OCI-LY1 (cell line): Measurements from ENCODE around the gene DPPA2.

Source experiments
- H2AFZ ChIP-seq: fragments of 200-600 bp; sonication (generic), shearing (Covaris generic); 2 replicates; pipeline ENCODE4 v1.6.0; 2014; ENCODE audit warnings: antibody characterized with exemption, mild to moderate bottlenecking, low read length
- H3F3A ChIP-seq: fragments of 200-600 bp; sonication (generic), shearing (Covaris generic); 2 replicates; pipeline ENCODE4 v1.6.0; 2014; ENCODE audit warnings: mild to moderate bottlenecking, antibody characterized with exemption, low read length, moderate library complexity; ENCODE audit not compliant: insufficient read depth
- H3K27ac ChIP-seq: fragments of 200-600 bp; sonication (generic); 2 replicates; pipeline ENCODE4 v1.5.1; 2014; ENCODE audit warnings: low read length, mixed run types, mild to moderate bottlenecking, low read depth; ENCODE audit not compliant: poor library complexity, severe bottlenecking
- H3K27me3 ChIP-seq: fragments of 200-600 bp; sonication (generic); 2 replicates; pipeline ENCODE4 v1.6.0; 2014; ENCODE audit warnings: antibody characterized with exemption, mild to moderate bottlenecking, low read length, moderate library complexity; ENCODE audit not compliant: insufficient read depth
- H3K36me3 ChIP-seq: fragments of 200-600 bp; sonication (generic); 2 replicates; pipeline ENCODE4 v1.6.1; 2014; ENCODE audit warnings: mild to moderate bottlenecking, antibody characterized with exemption, low read length, moderate library complexity, mixed read lengths; ENCODE audit not compliant: insufficient read depth
- H3K4me1 ChIP-seq: fragments of 200-600 bp; sonication (generic); 2 replicates; pipeline ENCODE4 v1.5.1; 2014; ENCODE audit warnings: mild to moderate bottlenecking, low read length, moderate library complexity; ENCODE audit not compliant: insufficient read depth, severe bottlenecking
- H3K4me2 ChIP-seq: fragments of 200-600 bp; sonication (generic), shearing (Covaris generic); 2 replicates; pipeline ENCODE4 v1.6.1; 2014; ENCODE audit warnings: low read length
- H3K4me3 ChIP-seq: fragments of 200-600 bp; sonication (generic); 2 replicates; pipeline ENCODE4 v1.5.1; 2014; ENCODE audit warnings: low read length, low read depth, mild to moderate bottlenecking, mixed read lengths; ENCODE audit not compliant: poor library complexity, severe bottlenecking
- H3K79me2 ChIP-seq: fragments of 200-600 bp; shearing (Covaris generic); 2 replicates; pipeline ENCODE4 v1.6.1; 2016; ENCODE audit warnings: mixed run types, low read length, mixed read lengths; ENCODE audit not compliant: insufficient read depth
- H3K9ac ChIP-seq: fragments of 200-600 bp; sonication (generic), shearing (Covaris generic); 2 replicates; pipeline ENCODE4 v1.6.1; 2014; ENCODE audit warnings: mild to moderate bottlenecking, low read length, mixed read lengths
- H3K9me2 ChIP-seq: fragments of 200-600 bp; sonication (generic), shearing (Covaris generic); 2 replicates; pipeline ENCODE4 v1.6.1; 2014; ENCODE audit warnings: low read depth, mild to moderate bottlenecking, low read length, mixed read lengths
- H3K9me3 ChIP-seq: fragments of 200-600 bp; shearing (Covaris generic); 2 replicates; pipeline ENCODE4 v1.6.1; 2014; ENCODE audit warnings: low read length, mixed read lengths
- H4K20me1 ChIP-seq: fragments of 200-600 bp; sonication (generic), shearing (Covaris generic); 2 replicates; pipeline ENCODE4 v1.6.0; 2016; ENCODE audit warnings: mild to moderate bottlenecking, low read length; ENCODE audit not compliant: insufficient read depth
- EZH2 ChIP-seq: fragments of 200-600 bp; sonication (generic), shearing (Covaris generic); IDR thresholded peaks from 2 replicates; pipeline ENCODE4 v1.8.0; 2017; ENCODE audit warnings: borderline replicate concordance, mixed run types, mild to moderate bottlenecking, antibody characterized with exemption, low read length, moderate library complexity, mixed read lengths
- TF ChIP-seq, protein P1 (sequence below): fragments of 200-600 bp; sonication (generic), shearing (Covaris generic); IDR thresholded peaks from 2 replicates; pipeline ENCODE4 v1.5.1; 2017; ENCODE audit warnings: mild to moderate bottlenecking, antibody characterized with exemption, low read length, moderate library complexity, mixed read lengths

The DPPA2 gene

DNA sequence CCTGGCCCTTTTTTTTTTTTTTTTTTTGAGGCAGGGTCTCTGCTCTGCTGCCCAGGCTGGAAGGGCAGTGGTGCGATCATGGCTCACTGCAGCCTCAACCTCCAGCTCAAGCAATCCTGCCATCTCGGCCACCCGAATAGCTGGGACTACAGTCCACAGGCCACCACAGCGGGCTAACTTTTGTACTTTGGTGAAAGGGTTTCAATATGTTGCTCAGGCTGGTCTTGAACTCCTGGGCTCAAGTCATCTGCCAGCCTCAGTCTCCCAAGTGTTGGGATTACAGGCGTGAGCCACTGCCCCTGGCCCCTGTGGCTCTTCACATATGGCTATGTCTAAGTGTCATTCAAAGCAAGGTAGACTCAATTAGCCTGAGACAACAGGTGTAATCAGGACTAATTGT is 8.8 kb upstream of the DPPA2 start:
- Histone ChIP-seq H3K4me1 (no peaks in the 10 kb centered on the region), H3K9ac (no peak overlapping the region), H3K79me2 (no peaks in the 10 kb centered on the region), H3K36me3 (no peaks in the 10 kb centered on the region), H3K9me3 (no peaks in the 10 kb centered on the region), H3K27me3 (no peaks in the 10 kb centered on the region; the same call in 1 of the 2 replicates), H3F3A (no peaks in the 10 kb centered on the region), H4K20me1 (no peaks in the 10 kb centered on the region), H3K9me2 (no peaks in the 10 kb centered on the region), H2AFZ (no peak overlapping the region), H3K27ac (no peak overlapping the region), H3K4me3 (no peak overlapping the region), H3K4me2 (no peak overlapping the region)
- TF ChIP-seq, protein P1, sequence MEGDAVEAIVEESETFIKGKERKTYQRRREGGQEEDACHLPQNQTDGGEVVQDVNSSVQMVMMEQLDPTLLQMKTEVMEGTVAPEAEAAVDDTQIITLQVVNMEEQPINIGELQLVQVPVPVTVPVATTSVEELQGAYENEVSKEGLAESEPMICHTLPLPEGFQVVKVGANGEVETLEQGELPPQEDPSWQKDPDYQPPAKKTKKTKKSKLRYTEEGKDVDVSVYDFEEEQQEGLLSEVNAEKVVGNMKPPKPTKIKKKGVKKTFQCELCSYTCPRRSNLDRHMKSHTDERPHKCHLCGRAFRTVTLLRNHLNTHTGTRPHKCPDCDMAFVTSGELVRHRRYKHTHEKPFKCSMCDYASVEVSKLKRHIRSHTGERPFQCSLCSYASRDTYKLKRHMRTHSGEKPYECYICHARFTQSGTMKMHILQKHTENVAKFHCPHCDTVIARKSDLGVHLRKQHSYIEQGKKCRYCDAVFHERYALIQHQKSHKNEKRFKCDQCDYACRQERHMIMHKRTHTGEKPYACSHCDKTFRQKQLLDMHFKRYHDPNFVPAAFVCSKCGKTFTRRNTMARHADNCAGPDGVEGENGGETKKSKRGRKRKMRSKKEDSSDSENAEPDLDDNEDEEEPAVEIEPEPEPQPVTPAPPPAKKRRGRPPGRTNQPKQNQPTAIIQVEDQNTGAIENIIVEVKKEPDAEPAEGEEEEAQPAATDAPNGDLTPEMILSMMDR = no peak
- no peak for TF ChIP-seq EZH2

DNA sequence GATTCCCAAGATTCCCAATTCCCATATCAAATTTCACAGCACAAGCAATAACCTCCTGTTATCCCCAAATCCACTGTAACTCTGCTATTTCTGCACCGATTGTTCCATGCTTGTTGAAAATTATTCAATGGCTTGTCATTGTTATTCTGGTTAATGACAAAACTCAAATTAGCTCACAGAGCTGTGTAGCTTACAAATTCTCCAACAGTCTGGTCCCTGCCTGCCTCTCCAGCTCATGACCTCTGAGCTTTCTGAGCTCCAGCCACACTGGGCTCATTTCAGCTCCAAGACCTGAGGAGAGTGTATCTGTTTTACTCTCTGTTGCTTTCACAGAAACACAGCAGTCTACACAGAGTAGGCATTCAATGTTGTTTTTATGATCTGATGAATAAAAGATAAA is 3.3 kb downstream of the DPPA2 start:
- Histone ChIP-seq H3K9me3 (no peaks in the 10 kb centered on the region), H3K4me1 (no peaks in the 10 kb centered on the region), H3K27me3 (no peaks in the 10 kb centered on the region), H3K36me3 (no peaks in the 10 kb centered on the region), H3K4me2 (no peak overlapping the region), H3K79me2 (no peaks in the 10 kb centered on the region), H4K20me1 (no peaks in the 10 kb centered on the region), H3K9me2 (no peaks in the 10 kb centered on the region), H2AFZ (no peak overlapping the region), H3F3A (no peaks in the 10 kb centered on the region), H3K27ac (no peak overlapping the region), H3K4me3 (no peak overlapping the region), H3K9ac (no peak overlapping the region)
- TF ChIP-seq EZH2 = no peak
- TF ChIP-seq, protein P1 = no peak

DNA sequence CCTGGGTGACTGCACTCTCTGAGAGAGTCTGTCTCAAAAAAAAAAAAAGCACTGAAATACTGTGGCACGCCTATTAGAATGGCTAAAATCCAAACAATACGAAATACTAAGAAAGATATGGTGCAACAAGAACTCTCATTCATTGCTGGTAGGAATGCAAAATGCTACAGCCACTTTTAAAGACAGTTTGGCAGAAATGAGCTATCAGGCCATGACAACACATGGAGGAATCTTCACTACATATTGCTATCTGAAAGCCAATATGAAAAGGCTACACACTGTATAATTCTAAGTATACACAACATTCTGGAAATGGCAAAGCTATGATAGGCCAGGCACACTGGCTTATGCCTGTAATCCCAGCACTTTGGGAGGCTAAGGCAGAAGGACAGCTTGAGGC is 18.8 kb downstream of the DPPA2 start:
- H2AFZ ChIP-seq = no peak overlapping the region

More for the DNA sequence above, 18.8 kb downstream of the DPPA2 start:
- Histone ChIP-seq H3K79me2 (no peaks in the 10 kb centered on the region), H3K9me2 (no peaks in the 10 kb centered on the region), H4K20me1 (no peaks in the 10 kb centered on the region), H3K4me2 (no peak overlapping the region), H3K9ac (no peak overlapping the region), H3K4me1 (no peaks in the 10 kb centered on the region), H3F3A (no peaks in the 10 kb centered on the region), H3K4me3 (no peak overlapping the region), H3K27ac (no peak overlapping the region), H3K27me3 (no peaks in the 10 kb centered on the region), H3K36me3 (no peaks in the 10 kb centered on the region), H3K9me3 (no peaks in the 10 kb centered on the region)
- TF ChIP-seq, protein P1 = no peak
- TF ChIP-seq EZH2 = no peak
